Measurements from ENCODE around the gene PTPRK. TPM values are rescaled to one million over a fixed set of nuclear protein-coding genes. Genes with fewer than 3 reads are reported as not detected.
A peak's percentile ranks its signal among the peaks of the same experiment; 100 is the strongest.

The PTPRK gene
- polyA plus RNA-seq, 3 donors, result 0.01 TPM; not detected in 2

GRCh38 chr6:128158496-128158895, 361.9 kb downstream of the PTPRK start:
- H3K4me3 ChIP-seq (replicated peaks in 1 of 3; ENCODE audit: low read depth in 2 of 3, low read length in 3 of 3), result no peak overlapping the region
- H2AFZ ChIP-seq (ENCODE audit: insufficient read depth, low read depth, low read length, poor library complexity, severe bottlenecking), result no peak overlapping the region
- no peak overlapping the region for H3K4me2 ChIP-seq (replicated peaks; ENCODE audit: extremely low read depth, low read length, poor library complexity, severe bottlenecking)
- H3K36me3 ChIP-seq (replicated peaks in 1 of 2; ENCODE audit: control insufficient read depth in 1 of 2, insufficient read depth in 2 of 2, low read length in 2 of 2), result no peaks in the 10 kb centered on the region
- no peaks in the 10 kb centered on the region for H3K79me2 ChIP-seq (ENCODE audit: insufficient read depth, low read length)
- no peaks in the 10 kb centered on the region for H3K9me3 ChIP-seq (replicated peaks in 1 of 2; ENCODE audit: control insufficient read depth in 1 of 2, insufficient read depth in 1 of 2, low read length in 2 of 2)
- WGBS (ENCODE audit: insufficient coverage), result no CpG with 5 or more reads among the region's 4 CpGs
- peaks cover 0 to 6% (median 3%) of the 10 kb centered on the region in 7 donors for H3K9me3 Mint-ChIP-seq
- no peak overlapping the region for H3K27ac ChIP-seq (ENCODE audit: low read depth in 1 of 2, low read length in 2 of 2)
- H3K27me3 ChIP-seq (ENCODE audit: control insufficient read depth in 2 of 2, insufficient read depth in 2 of 2, low read length in 2 of 2), result no peaks in the 10 kb centered on the region
- H3K27me3 Mint-ChIP-seq (ENCODE audit: low read depth in 3 of 3), result no peaks in the 10 kb centered on the region
- intact Hi-C loops (cut with micrococcal nuclease), result no loop called here
- peaks cover 0 to 3% of the 10 kb centered on the region in 2 donors for H3K4me1 ChIP-seq (ENCODE audit: control insufficient read depth in 1 of 2, insufficient read depth in 2 of 2, low read length in 2 of 2)
- no peaks in the 10 kb centered on the region for H3K36me3 Mint-ChIP-seq
- no peaks in the 10 kb centered on the region for H4K20me1 ChIP-seq (ENCODE audit: insufficient read depth, low read length)
- TF ChIP-seq CTCF (IDR thresholded peaks at IDR 0.05), result no peak
- no peak overlapping the region for H3K27ac Mint-ChIP-seq
- H3K4me1 Mint-ChIP-seq, result peaks cover 13% of the 10 kb centered on the region
- no peak overlapping the region for H3K4me3 Mint-ChIP-seq
- no peak overlapping the region for H3K9ac ChIP-seq (ENCODE audit: insufficient read depth, low read length, poor library complexity, severe bottlenecking)
- DNase-seq, result no peak

- H3K27me3 Mint-ChIP-seq (ENCODE audit: low read depth in 3 of 3), result peaks cover 0 to 2% (median 0%) of the 10 kb centered on the region in 3 donors
Observed at GRCh38 chr6:128156321-128157111, 363.9 kb downstream of the PTPRK start.

More at GRCh38 chr6:128156321-128157111, 363.9 kb downstream of the PTPRK start:
- no peak overlapping the region for H3K27ac ChIP-seq (ENCODE audit: low read depth in 1 of 2, low read length in 2 of 2)
- no peaks in the 10 kb centered on the region for H3K27me3 ChIP-seq (ENCODE audit: control insufficient read depth in 2 of 2, insufficient read depth in 2 of 2, low read length in 2 of 2)
- no peaks in the 10 kb centered on the region for H3K79me2 ChIP-seq (ENCODE audit: insufficient read depth, low read length)
- Mint-ChIP-seq H3K4me1 (peaks cover 13% of the 10 kb centered on the region), H3K36me3 (no peaks in the 10 kb centered on the region), H3K4me3 (no peak overlapping the region), H3K9me3 (peaks cover 0 to 6% (median 3%) of the 10 kb centered on the region in 7 donors), H3K27ac (peak overlapping the region in 2 of 7 donors; percentile 48 to 80)
- H3K4me1 ChIP-seq (ENCODE audit: control insufficient read depth in 1 of 2, insufficient read depth in 2 of 2, low read length in 2 of 2), result peaks cover 0 to 3% of the 10 kb centered on the region in 2 donors
- no CpG with 5 or more reads among the region's 4 CpGs for WGBS (ENCODE audit: insufficient coverage)
- no peaks in the 10 kb centered on the region for H3K36me3 ChIP-seq (replicated peaks in 1 of 2; ENCODE audit: control insufficient read depth in 1 of 2, insufficient read depth in 2 of 2, low read length in 2 of 2)
- no peak overlapping the region for H3K4me3 ChIP-seq (replicated peaks in 1 of 3; ENCODE audit: low read depth in 2 of 3, low read length in 3 of 3)
- no peak overlapping the region for H2AFZ ChIP-seq (ENCODE audit: insufficient read depth, low read depth, low read length, poor library complexity, severe bottlenecking)
- peak in 1 of 3 donors; percentile 5 for DNase-seq
- H3K9me3 ChIP-seq (replicated peaks in 1 of 2; ENCODE audit: control insufficient read depth in 1 of 2, insufficient read depth in 1 of 2, low read length in 2 of 2), result no peaks in the 10 kb centered on the region
- no peaks in the 10 kb centered on the region for H4K20me1 ChIP-seq (ENCODE audit: insufficient read depth, low read length)
- no peak overlapping the region for H3K4me2 ChIP-seq (replicated peaks; ENCODE audit: extremely low read depth, low read length, poor library complexity, severe bottlenecking)
- TF ChIP-seq CTCF (IDR thresholded peaks at IDR 0.05), result no peak
- no peak overlapping the region for H3K9ac ChIP-seq (ENCODE audit: insufficient read depth, low read length, poor library complexity, severe bottlenecking)
- intact Hi-C loops (cut with micrococcal nuclease), result no loop called here

Measured in CD14-positive monocyte (primary cell).